ENCODE results near the gene GRIK2. TPM values are rescaled to one million over a fixed set of nuclear protein-coding genes. Genes with fewer than 3 reads are reported as not detected.

The GRIK2 gene
- total RNA-seq, 1 experiment from 2014 or later: 0.70 TPM

GRCh38 chr6:101845621-101846020, 452.1 kb downstream of the GRIK2 start:
- no peak overlapping the region for H3K56ac ChIP-seq (ENCODE audit: insufficient read length, low read depth, low read length)
- H3K79me1 ChIP-seq (ENCODE audit: insufficient read depth, low read depth, low read length, poor library complexity, severe bottlenecking): no peaks in the 10 kb centered on the region
- TF ChIP-seq CTCF (conservative IDR thresholded peaks at IDR 0.05): no peak
- H2AK5ac ChIP-seq (ENCODE audit: insufficient read length, low read length): no peak overlapping the region
- peak overlapping the region in 1 of 3 experiments; percentile 26; a peak in 1 of 7 replicates for H3K27ac Mint-ChIP-seq
- no peak overlapping the region for H3K27ac ChIP-seq (ENCODE audit: insufficient read length, low read depth, low read length)
- H3K9me3 Mint-ChIP-seq: no peaks in the 10 kb centered on the region
- no peaks in the 10 kb centered on the region for H4K20me1 ChIP-seq (ENCODE audit: control insufficient read depth, insufficient read depth, insufficient read length)
- no CpG with 5 or more reads among the region's 1 CpG for whole genome bisulfite sequencing (ENCODE audit: extremely low coverage, insufficient read length, low lambda C conversion rate)
- no peak overlapping the region for H4K8ac ChIP-seq (replicated peaks; ENCODE audit: insufficient read length, low read depth, low read length)
- no peaks in the 10 kb centered on the region; a peak in 1 of 7 replicates for H3K36me3 Mint-ChIP-seq (ENCODE audit: insufficient read depth in 1 of 3, low read depth in 3 of 3)
- H3K79me2 ChIP-seq (ENCODE audit: insufficient read depth, low read length): no peaks in the 10 kb centered on the region
- no peak overlapping the region for H3K4ac ChIP-seq (ENCODE audit: low read depth, low read length)
- H3K14ac ChIP-seq (ENCODE audit: insufficient read depth, low read length): no peak overlapping the region
- H3K27me3 ChIP-seq (ENCODE audit: insufficient read depth, low read length): no peaks in the 10 kb centered on the region
- no peak overlapping the region for H3K9ac ChIP-seq (ENCODE audit: extremely low read depth, insufficient read length, low read length)
- no peak overlapping the region for H2AFZ ChIP-seq (ENCODE audit: low read length)
- no peaks in the 10 kb centered on the region for H3K23me2 ChIP-seq (ENCODE audit: insufficient read length, low read depth, low read length, poor library complexity, severe bottlenecking)
- H3K9me3 ChIP-seq (ENCODE audit: control insufficient read depth, low read depth, low read length): no peaks in the 10 kb centered on the region
- no peak overlapping the region for H3K18ac ChIP-seq (ENCODE audit: insufficient read length, low read depth, low read length)
- no peak overlapping the region for H3K4me2 ChIP-seq (ENCODE audit: insufficient read depth, insufficient read length, low read length)
- no peaks in the 10 kb centered on the region for H3K27me3 Mint-ChIP-seq (ENCODE audit: low read depth)
- no peak overlapping the region for H3K4me3 Mint-ChIP-seq
- H3K4me1 ChIP-seq (ENCODE audit: insufficient read depth, low read length): peaks cover 5% of the 10 kb centered on the region
- DNase-seq: no peak
- H3K23ac ChIP-seq (ENCODE audit: insufficient read length, low read depth, low read length): no peak overlapping the region
- H2BK5ac ChIP-seq (ENCODE audit: insufficient read length, low read length): no peak overlapping the region
- H2BK12ac ChIP-seq (ENCODE audit: insufficient read length, low read depth, low read length): no peak overlapping the region
- no peak overlapping the region for H3T11ph ChIP-seq (ENCODE audit: low read length)
- no peak overlapping the region for H2BK15ac ChIP-seq (ENCODE audit: low read depth, low read length)
- no peak overlapping the region for H2BK120ac ChIP-seq (ENCODE audit: low read depth, low read length, poor library complexity, severe bottlenecking)
- peaks cover 32 to 35% of the 10 kb centered on the region in 2 experiments for H3K4me1 Mint-ChIP-seq
- no peak overlapping the region for H4K5ac ChIP-seq (ENCODE audit: insufficient read length, low read depth, low read length)
- no peak overlapping the region for H4K91ac ChIP-seq (ENCODE audit: insufficient read length, low read depth, low read length)
- H2BK20ac ChIP-seq (ENCODE audit: low read depth, low read length, poor library complexity, severe bottlenecking): no peak overlapping the region

Measured in H9 (cell line).